HG03565 (cell line): Measurements from ENCODE around the gene SSTR3.

Source experiments
- ATAC-seq: cut with Tn5 transposase; IDR thresholded peaks from one replicate; pipeline ENCODE4 v1.9.1; 2021; ENCODE audit warnings: mild to moderate bottlenecking, moderate library complexity; ENCODE audit not compliant: unreplicated experiment

SSTR3 gene

GRCh38 chr22:37198258-37199102 lies 13.8 kb downstream of the SSTR3 start:
- no peak for ATAC-seq

- ATAC-seq: no peak
Measured at GRCh38 chr22:37197451-37198257, 14.6 kb downstream of the SSTR3 start.

- ATAC-seq: no peak
Measured at GRCh38 chr22:37196539-37197450, 15.5 kb downstream of the SSTR3 start.

GRCh38 chr22:37195921-37196320 lies 16.4 kb downstream of the SSTR3 start:
- ATAC-seq: no peak

GRCh38 chr22:37194750-37195149 lies 17.5 kb downstream of the SSTR3 start:
- no peak for ATAC-seq

GRCh38 chr22:37193629-37194191 lies 18.6 kb downstream of the SSTR3 start:
- no peak for ATAC-seq

- no peak for ATAC-seq
Measured at GRCh38 chr22:37192741-37193140, 19.5 kb downstream of the SSTR3 start.

GRCh38 chr22:37192204-37192603 lies 20.1 kb downstream of the SSTR3 start:
- no peak for ATAC-seq

- ATAC-seq: no peak
Measured at GRCh38 chr22:37190262-37190780, 22.0 kb downstream of the SSTR3 start.

- ATAC-seq: no peak
Measured at GRCh38 chr22:37188901-37189466, 23.3 kb downstream of the SSTR3 start.

- no peak for ATAC-seq
Measured at GRCh38 chr22:37187891-37188761, 24.2 kb downstream of the SSTR3 start, which contains the start of gene C1QTNF6. C1QTNF6 (minus strand) TSS chr22:37188247; CDS start chr22:37188213, 34 bp downstream.

- no peak for ATAC-seq
Measured at GRCh38 chr22:37187552-37187890, 24.8 kb downstream of the SSTR3 start.

GRCh38 chr22:37186997-37187522 lies 25.2 kb downstream of the SSTR3 start:
- ATAC-seq: no peak

GRCh38 chr22:37186228-37186996 lies 25.9 kb downstream of the SSTR3 start:
- ATAC-seq: no peak

- ATAC-seq: no peak
Measured at GRCh38 chr22:37185646-37186227, 26.5 kb downstream of the SSTR3 start.

- no peak for ATAC-seq
Measured at GRCh38 chr22:37184816-37185541, 27.3 kb downstream of the SSTR3 start.

- no peak for ATAC-seq
Measured at GRCh38 chr22:37184380-37184755, 27.9 kb downstream of the SSTR3 start.
